K562 (cell line): ENCODE results near the gene ZNF865. TPM values are rescaled to one million over a fixed set of nuclear protein-coding genes. Genes with fewer than 3 reads are reported as not detected.

ENCODE experiments used
- ADNP ChIP-seq: fragments of 200-800 bp; sonication (Bioruptor generic); IDR thresholded peaks from 2 replicates; pipeline ENCODE4 v1.6.1; 2016; ENCODE audit warnings: missing genetic modification characterization, missing compliant biosample characterization
- ATF4 ChIP-seq: fragments of 450-650 bp; formaldehyde crosslinking; IDR thresholded peaks from 2 replicates; pipeline ENCODE4 v1.4.0; 2022; ENCODE audit warnings: mild to moderate bottlenecking, moderate library complexity
- BRD4 ChIP-seq: fragments of 200-600 bp; sonication (generic); IDR thresholded peaks from 2 replicates; pipeline ENCODE4 v1.6.1; 2017; ENCODE audit warnings: inconsistent platforms
- DDX20 ChIP-seq: fragments of 450-650 bp; IDR thresholded peaks from 2 replicates; pipeline ENCODE4 v1.6.1; 2016; ENCODE audit warnings: missing genetic modification characterization, low read depth, mild to moderate bottlenecking, missing compliant biosample characterization, moderate library complexity
- MAZ ChIP-seq, 2 experiments: fragments of 450-650 bp in 1 of 2; sonication (generic) in 1 of 2; formaldehyde crosslinking; IDR thresholded peaks in 1 of 2; conservative IDR thresholded peaks in 1 of 2; 2 replicates each; pipeline versions ENCODE4 v1.4.0 to v1.5.0; 2020; ENCODE audit warnings: mild to moderate bottlenecking in 1 of 2, missing genetic modification reagents in 1 of 2
- MTA2 ChIP-seq: fragments of 450-650 bp; IDR thresholded peaks from 2 replicates; pipeline ENCODE4 v1.6.1; 2016; ENCODE audit warnings: low read depth
- NELFE ChIP-seq: IDR thresholded peaks from 2 replicates; pipeline ENCODE4 v1.6.1; 2011; ENCODE audit warnings: mild to moderate bottlenecking; ENCODE audit not compliant: insufficient read depth, insufficient read length
- PKNOX1 ChIP-seq: fragments of 450-650 bp; IDR thresholded peaks from 2 replicates; pipeline ENCODE4 v1.6.1; 2016
- SIN3A ChIP-seq, 2 experiments: fragments of 150-350 bp in 1 of 2; IDR thresholded peaks; 2 replicates each; pipeline ENCODE4 v1.6.1; 2011 to 2016; ENCODE audit warnings: borderline replicate concordance in 2 of 2, low read depth in 2 of 2, low read length in 2 of 2, mild to moderate bottlenecking in 2 of 2, moderate library complexity in 2 of 2; ENCODE audit not compliant: control insufficient read depth in 1 of 2
- STAT5B ChIP-seq: fragments of 250-450 bp; sonication (Bioruptor Pico); IDR thresholded peaks from 2 replicates; pipeline ENCODE4 v1.8.0; 2021; ENCODE audit warnings: mild to moderate bottlenecking, inconsistent platforms
- TAF1 ChIP-seq: IDR thresholded peaks from 2 replicates; pipeline ENCODE4 v1.6.1; 2011; ENCODE audit warnings: mild to moderate bottlenecking, low read length, moderate library complexity; ENCODE audit not compliant: insufficient read depth, control insufficient read depth, severe bottlenecking; ENCODE audit errors: extremely low read depth
- TFAM ChIP-seq: fragments of 250-450 bp; sonication (Bioruptor Pico); conservative IDR thresholded peaks from 2 replicates; pipeline ENCODE4 v1.5.0; 2021; ENCODE audit warnings: mild to moderate bottlenecking, moderate library complexity
- YY1 ChIP-seq, 3 experiments: IDR thresholded peaks; 2 replicates each; pipeline ENCODE4 v1.6.1; 2011; ENCODE audit warnings: low read length in 2 of 3, mild to moderate bottlenecking in 2 of 3, moderate library complexity in 2 of 3, borderline replicate concordance in 1 of 3, control low read depth in 1 of 3, low read depth in 1 of 3; ENCODE audit not compliant: insufficient read depth in 3 of 3, insufficient replicate concordance in 2 of 3, control insufficient read depth in 1 of 3, insufficient read length in 1 of 3; ENCODE audit errors: extremely low read depth in 1 of 3
- ZFP1 ChIP-seq: fragments of 450-650 bp; formaldehyde crosslinking; IDR thresholded peaks from 2 replicates; pipeline ENCODE4 v1.4.0; 2020; ENCODE audit warnings: mild to moderate bottlenecking, mixed read lengths
- ZNF507 ChIP-seq: conservative IDR thresholded peaks from 2 replicates; pipeline ENCODE4 v1.6.1; 2017; ENCODE audit warnings: missing genetic modification characterization, missing compliant biosample characterization
- ZNF75A ChIP-seq: fragments of 450-650 bp; formaldehyde crosslinking; IDR thresholded peaks from 2 replicates; pipeline ENCODE4 v1.4.0; 2020; ENCODE audit warnings: mild to moderate bottlenecking
- polyA plus RNA-seq, 8 experiments: library from polyadenylated mRNA; depleted of rRNA in 4 of 8; stranded (reverse) in 5 of 8; unstranded in 3 of 8; fragments of >200 nt; fragmentation: Nextera tagmentation in 2 of 8; fragmentation: Illumina TruSeq in 1 of 8; extraction: Ambion mirVana in 2 of 8; extraction: Trizol in 1 of 8; gene quantifications; 2 replicates each; pipeline versions ENCODE4 v1.2.1 to v1.2.3, GENCODE V29; 2011 to 2014; ENCODE audit warnings: inconsistent platforms in 1 of 8, missing spikeins in 1 of 8
- total RNA-seq, 7 experiments: library from RNA; depleted of rRNA in 6 of 7; stranded (reverse); fragments of >200 nt in 6 of 7; fragmentation: Illumina TruSeq in 2 of 7; extraction: Trizol in 2 of 7; gene quantifications; 2 replicates each; pipeline versions ENCODE4 v1.2.1 to v1.2.3, GENCODE V29; 2011 to 2021; ENCODE audit warnings: low replicate concordance in 1 of 7
- TF ChIP-seq, protein P1 (sequence below): fragments of 200-400 bp; formaldehyde crosslinking; IDR thresholded peaks from 2 replicates; pipeline ENCODE4 v1.6.1; 2017; ENCODE audit warnings: mild to moderate bottlenecking, low read depth, low read length, moderate library complexity
- TF ChIP-seq, protein P2 (sequence below): fragments of 450-650 bp; conservative IDR thresholded peaks from 2 replicates; pipeline ENCODE4 v1.6.1; 2016; ENCODE audit warnings: missing genetic modification characterization, low read depth, mild to moderate bottlenecking, missing compliant biosample characterization, moderate library complexity
- TF ChIP-seq, protein P3 (sequence below), 2 experiments: IDR thresholded peaks; 2 replicates each; pipeline ENCODE4 v1.6.1; 2011; ENCODE audit warnings: borderline replicate concordance in 1 of 2, control low read depth in 1 of 2, low read depth in 1 of 2, low read length in 1 of 2, mild to moderate bottlenecking in 1 of 2, mixed read lengths in 1 of 2, moderate library complexity in 1 of 2; ENCODE audit not compliant: insufficient read depth in 1 of 2, insufficient read length in 1 of 2, poor library complexity in 1 of 2, severe bottlenecking in 1 of 2; ENCODE audit errors: extremely low read depth in 1 of 2

The ZNF865 gene
- total and polyA plus RNA-seq, 9 of the 15 experiments (the other 6 are each of a cell fraction or from before 2014, with no cell fraction given): 0.40 to 18.8 (median 1.6) TPM; not detected in 2

DNA sequence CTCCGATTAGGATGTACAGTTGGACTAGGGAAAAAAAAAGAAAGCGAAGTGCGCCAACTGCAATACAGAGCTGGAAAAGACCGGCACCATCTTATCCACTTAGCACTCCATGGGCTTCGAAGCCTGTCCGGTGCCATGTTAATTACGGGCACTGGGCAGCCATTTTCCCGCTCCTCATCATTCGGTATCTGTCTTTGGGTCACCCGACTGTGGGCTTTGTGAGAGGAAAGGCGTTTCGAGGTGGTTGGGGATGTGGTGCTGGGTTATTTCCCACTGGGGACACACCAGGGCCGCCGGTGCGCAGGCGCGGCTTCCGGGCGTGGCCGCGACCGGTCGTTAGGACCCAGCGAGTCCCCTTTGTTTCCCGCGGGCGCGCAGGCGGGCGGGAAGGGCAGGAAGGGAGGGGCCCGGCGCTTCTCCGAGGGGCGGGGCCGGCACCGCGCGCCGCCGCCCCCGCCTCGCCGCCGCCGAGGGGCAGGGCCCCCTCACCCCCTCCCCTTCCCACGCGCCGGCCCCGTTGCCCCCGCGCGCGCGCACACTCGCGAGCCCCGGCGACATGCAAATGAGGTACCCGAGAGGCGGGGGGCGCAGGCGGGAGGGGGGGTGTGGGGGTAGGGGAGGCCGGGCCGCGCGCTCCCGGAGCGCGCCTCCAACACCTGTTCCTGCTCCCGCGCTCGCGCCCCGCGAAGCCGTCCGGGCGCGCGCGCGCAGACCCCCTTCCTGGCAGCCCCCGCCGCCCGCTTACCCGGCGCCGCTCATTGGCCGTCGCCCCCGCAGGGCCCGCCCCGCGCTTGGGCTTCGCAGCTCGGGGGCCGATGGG is 5.4 kb upstream of the ZNF865 start, which contains the start of gene ZNF524 (continued):
- no peak for TF ChIP-seq ATF4 (CRISPR knock-in tag)
- TF ChIP-seq ZNF75A (CRISPR knock-in tag): no peak
- peak; percentile 88 to 93 (median 91) for TF ChIP-seq YY1 (IDR thresholded peaks at IDR 0.05; ENCODE audit: borderline replicate concordance in 1 of 3, control insufficient read depth in 1 of 3, extremely low read depth in 1 of 3, insufficient read depth in 3 of 3, insufficient read length in 1 of 3, insufficient replicate concordance in 2 of 3, low read depth in 1 of 3, low read length in 2 of 3)
- no peak for TF ChIP-seq MTA2
- TF ChIP-seq ADNP (tag): no peak
- TF ChIP-seq, protein P1, sequence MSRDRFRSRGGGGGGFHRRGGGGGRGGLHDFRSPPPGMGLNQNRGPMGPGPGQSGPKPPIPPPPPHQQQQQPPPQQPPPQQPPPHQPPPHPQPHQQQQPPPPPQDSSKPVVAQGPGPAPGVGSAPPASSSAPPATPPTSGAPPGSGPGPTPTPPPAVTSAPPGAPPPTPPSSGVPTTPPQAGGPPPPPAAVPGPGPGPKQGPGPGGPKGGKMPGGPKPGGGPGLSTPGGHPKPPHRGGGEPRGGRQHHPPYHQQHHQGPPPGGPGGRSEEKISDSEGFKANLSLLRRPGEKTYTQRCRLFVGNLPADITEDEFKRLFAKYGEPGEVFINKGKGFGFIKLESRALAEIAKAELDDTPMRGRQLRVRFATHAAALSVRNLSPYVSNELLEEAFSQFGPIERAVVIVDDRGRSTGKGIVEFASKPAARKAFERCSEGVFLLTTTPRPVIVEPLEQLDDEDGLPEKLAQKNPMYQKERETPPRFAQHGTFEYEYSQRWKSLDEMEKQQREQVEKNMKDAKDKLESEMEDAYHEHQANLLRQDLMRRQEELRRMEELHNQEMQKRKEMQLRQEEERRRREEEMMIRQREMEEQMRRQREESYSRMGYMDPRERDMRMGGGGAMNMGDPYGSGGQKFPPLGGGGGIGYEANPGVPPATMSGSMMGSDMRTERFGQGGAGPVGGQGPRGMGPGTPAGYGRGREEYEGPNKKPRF: no peak
- TF ChIP-seq TFAM (CRISPR knock-in tag): no peak
- no peak for TF ChIP-seq TAF1
- TF ChIP-seq ZFP1: no peak
- peak; percentile 16 to 51; a peak in 1 of 4 replicates for TF ChIP-seq SIN3A (IDR thresholded peaks at IDR 0.05; ENCODE audit: borderline replicate concordance in 2 of 2, control insufficient read depth in 1 of 2, low read depth in 2 of 2, low read length in 2 of 2)
- TF ChIP-seq ZNF507: no peak
- no peak for TF ChIP-seq DDX20
- no peak for TF ChIP-seq STAT5B (CRISPR knock-in tag)
- no peak for TF ChIP-seq PKNOX1
- TF ChIP-seq MAZ (CRISPR knock-in tag; conservative IDR thresholded peaks at IDR 0.05 in 1 of 2, IDR thresholded peaks at IDR 0.05 in 1 of 2): peak in 1 of 2 experiments; percentile 96; a peak in 3 of 4 replicates
- TF ChIP-seq NELFE: no peak
- TF ChIP-seq BRD4: no peak
- TF ChIP-seq, protein P2, sequence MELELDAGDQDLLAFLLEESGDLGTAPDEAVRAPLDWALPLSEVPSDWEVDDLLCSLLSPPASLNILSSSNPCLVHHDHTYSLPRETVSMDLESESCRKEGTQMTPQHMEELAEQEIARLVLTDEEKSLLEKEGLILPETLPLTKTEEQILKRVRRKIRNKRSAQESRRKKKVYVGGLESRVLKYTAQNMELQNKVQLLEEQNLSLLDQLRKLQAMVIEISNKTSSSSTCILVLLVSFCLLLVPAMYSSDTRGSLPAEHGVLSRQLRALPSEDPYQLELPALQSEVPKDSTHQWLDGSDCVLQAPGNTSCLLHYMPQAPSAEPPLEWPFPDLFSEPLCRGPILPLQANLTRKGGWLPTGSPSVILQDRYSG: peak; percentile 93
- TF ChIP-seq, protein P3, sequence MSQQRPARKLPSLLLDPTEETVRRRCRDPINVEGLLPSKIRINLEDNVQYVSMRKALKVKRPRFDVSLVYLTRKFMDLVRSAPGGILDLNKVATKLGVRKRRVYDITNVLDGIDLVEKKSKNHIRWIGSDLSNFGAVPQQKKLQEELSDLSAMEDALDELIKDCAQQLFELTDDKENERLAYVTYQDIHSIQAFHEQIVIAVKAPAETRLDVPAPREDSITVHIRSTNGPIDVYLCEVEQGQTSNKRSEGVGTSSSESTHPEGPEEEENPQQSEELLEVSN (IDR thresholded peaks at IDR 0.05; ENCODE audit: borderline replicate concordance in 1 of 2, extremely low read depth in 1 of 2, insufficient read depth in 1 of 2, insufficient read length in 1 of 2, low read depth in 1 of 2, low read length in 1 of 2, poor library complexity in 1 of 2, severe bottlenecking in 1 of 2): peak in 1 of 2 experiments; percentile 86
